Islet precursor cell (in vitro differentiated cells): ENCODE results near the gene TRIM69.
"Not testable (repeated sequence)": the region's sequence is repeated elsewhere in the genome, so short reads cannot be mapped to it uniquely, and the experiment has no call there.

Experiments used
- DNase-seq: peaks from one replicate; pipeline ENCODE4 v3.0.0-alpha.2; 2018

The TRIM69 gene

DNA sequence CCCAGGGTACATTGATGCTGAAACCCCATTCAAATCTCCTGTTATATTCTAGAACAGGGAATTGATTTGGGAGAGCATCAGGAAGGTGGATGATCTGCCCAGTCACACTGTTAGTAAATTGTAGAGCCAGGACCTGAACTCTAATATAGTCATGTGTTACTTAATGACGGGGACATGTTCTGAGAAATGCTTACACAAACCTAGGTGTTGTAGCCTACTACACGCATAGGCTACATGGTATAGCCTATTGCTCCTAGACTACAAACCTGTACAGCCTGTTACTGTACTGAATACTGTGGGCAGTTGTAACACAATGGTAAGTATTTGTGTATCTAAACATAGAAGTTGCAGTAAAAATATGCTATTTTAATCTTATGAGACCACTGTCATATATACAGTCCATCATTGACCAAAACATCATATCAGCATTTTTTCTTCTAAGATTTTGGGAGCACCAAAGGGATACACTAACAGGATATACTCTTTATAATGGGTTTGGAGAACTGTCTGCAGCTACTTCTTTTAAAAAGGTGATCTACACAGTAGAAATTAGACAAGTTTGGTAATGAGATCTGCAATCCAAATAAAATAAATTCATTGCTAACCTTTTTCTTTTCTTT, 19.2 kb upstream of the TRIM69 start:
- no peak for DNase-seq

DNA sequence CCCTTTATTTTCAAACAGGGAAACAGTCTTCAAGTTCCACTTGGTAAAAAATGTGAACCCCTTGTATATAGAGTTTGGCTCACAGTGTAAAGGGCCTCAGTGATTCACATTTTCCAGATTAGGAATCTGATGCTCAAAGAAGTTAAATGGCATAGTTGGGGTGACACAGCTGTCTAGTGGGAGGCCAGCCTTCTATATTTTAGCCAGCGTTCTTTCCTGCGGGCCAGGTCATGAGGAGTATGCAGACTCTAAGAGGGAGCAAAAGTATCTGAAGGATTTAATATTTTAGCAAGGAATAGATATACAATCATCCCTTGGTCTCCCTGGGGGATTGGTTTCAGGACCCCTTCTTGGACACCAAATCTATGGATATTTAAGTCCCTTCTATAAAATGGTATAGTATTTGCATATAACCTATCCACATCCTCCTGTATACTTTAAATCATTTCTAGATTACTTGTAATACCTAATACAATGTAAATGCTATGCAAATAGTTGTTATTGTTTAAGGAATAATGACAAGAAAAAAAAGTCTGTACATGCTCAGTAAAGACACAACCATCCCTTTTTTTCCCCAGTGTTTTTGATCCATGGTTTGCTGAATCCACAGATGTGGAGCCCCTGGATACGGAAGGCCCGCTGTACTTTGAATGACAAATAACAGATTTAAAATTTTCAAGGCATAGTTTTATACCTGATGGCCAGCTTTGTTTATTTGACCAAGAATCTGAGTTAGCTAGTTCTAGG, 18.0 kb upstream of the TRIM69 start:
- no peak for DNase-seq

- no peak for DNase-seq
Observed at GRCh38 chr15:44718927-44719292, 17.4 kb upstream of the TRIM69 start.

- no peak for DNase-seq
Observed at GRCh38 chr15:44719293-44719999, 16.9 kb upstream of the TRIM69 start.

DNA sequence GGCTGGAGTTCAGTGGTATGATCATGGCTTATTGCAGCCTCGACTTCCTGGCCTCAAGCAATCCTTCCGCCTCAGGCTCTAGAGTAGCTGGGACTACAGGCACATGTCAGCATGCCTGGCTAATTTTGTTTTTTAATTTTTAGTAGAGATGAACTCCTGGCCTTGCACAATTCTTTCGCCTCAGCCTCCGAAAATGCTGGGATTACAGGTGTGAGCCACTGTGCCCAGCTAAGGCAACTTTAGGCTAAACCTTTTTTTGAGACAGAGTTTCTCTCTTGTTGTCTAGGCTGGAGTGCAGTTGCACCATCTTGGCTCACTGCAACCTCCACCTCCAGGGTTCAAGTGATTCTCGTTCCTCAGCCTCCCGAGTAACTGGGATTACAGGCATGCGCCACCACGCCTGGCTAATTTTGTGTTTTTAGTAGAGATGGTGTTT, 16.3 kb upstream of the TRIM69 start:
- DNase-seq = not testable (repeated sequence)

DNA sequence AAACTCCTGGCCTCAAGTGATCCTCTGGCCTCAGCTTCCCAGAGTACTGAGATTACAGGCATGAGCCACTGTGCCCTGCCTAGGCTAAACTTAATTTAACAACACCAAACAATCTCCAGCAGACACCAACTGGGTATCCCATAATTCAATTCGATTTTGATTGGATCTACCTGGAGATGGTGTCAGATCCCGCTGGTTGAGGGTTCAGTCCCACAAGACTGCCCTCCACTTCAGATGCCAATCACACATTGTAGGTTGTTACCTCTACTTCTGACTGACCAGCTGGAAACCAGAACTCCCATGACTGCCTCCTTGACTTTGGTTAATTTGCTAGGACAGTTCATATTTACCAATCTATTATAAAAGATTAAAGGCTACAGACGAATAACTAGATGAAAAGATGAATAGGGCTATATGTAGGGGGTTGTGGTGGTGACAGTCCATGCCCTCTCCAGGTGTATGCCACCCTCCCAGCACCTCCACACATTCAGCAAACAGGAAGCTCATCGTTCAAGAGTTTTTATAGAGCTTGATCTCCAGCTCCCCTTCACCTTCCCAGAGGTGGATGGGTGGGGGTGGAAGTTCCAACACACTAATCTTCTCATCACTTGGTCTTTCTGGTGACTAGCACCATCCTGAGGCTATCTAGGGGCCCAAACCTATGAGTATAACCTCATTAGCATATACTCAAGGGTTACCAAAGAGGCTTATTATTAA, 15.7 kb upstream of the TRIM69 start:
- DNase-seq = no peak

DNA sequence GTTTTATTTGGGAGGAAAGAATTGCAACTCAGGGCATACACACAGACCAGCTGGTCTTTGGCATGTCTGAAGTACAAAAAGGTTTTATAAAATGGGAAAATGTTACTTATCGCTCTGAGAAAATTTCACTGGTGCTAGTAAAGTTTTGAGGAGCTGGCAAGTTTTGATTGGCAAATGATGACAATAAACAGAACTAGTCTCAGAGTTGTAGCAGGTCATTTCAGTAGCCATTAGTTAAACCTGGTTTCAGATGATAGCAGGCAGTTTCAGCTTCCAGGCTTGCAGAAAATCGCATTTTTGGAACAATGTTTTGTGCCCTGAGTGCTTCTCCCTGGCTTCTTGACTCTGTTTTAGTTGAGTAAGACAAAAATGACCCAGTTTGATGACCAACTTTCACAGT, 14.3 kb upstream of the TRIM69 start:
- DNase-seq = no peak

DNA sequence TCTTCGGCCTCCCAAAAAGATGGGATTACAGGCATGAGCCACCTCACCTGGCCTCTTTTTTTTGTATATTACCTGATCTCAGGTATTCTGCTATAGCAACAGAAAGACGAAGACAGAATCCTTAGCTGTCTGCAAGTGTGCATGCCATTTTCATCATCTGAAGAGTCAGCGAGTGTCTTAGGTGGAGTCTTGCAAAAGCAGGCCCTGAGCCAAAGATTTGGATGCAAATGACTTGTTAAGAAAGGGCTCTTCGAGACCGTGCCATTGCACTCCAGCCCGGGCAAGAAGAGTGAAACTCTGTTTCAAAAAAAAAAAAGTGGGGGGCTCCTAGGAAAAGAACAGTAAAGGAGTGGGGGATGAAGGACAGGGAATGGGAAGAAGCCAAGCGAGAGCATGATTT, 10.2 kb upstream of the TRIM69 start:
- DNase-seq = no peak

- DNase-seq = peak; percentile 85
Observed at GRCh38 chr15:44726568-44727484, 9.5 kb upstream of the TRIM69 start.

GRCh38 chr15:44727485-44728231, 8.7 kb upstream of the TRIM69 start:
- no peak for DNase-seq

DNA sequence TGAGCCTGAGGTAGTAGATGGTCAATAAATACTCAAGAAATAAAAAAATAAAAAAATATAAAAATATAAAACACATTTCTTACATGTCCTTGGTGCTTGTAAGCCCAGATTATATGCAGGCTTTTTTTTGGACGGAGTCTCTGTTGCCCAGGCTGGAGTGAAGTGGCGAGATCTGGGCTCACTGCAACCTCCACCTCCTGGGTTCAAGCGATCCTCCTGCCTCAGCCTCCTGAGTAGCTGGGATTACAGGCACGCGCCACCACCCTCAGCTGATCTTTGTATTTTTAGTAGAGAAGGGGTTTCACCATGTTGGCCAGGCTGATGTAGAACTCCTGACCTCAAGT, 8.1 kb upstream of the TRIM69 start:
- not testable (repeated sequence) for DNase-seq

GRCh38 chr15:44728576-44729407, 7.5 kb upstream of the TRIM69 start:
- DNase-seq = peak; percentile 98

GRCh38 chr15:44729408-44730127, 6.8 kb upstream of the TRIM69 start:
- DNase-seq = no peak

GRCh38 chr15:44734839-44735481, 1.4 kb upstream of the TRIM69 start:
- no peak for DNase-seq

DNA sequence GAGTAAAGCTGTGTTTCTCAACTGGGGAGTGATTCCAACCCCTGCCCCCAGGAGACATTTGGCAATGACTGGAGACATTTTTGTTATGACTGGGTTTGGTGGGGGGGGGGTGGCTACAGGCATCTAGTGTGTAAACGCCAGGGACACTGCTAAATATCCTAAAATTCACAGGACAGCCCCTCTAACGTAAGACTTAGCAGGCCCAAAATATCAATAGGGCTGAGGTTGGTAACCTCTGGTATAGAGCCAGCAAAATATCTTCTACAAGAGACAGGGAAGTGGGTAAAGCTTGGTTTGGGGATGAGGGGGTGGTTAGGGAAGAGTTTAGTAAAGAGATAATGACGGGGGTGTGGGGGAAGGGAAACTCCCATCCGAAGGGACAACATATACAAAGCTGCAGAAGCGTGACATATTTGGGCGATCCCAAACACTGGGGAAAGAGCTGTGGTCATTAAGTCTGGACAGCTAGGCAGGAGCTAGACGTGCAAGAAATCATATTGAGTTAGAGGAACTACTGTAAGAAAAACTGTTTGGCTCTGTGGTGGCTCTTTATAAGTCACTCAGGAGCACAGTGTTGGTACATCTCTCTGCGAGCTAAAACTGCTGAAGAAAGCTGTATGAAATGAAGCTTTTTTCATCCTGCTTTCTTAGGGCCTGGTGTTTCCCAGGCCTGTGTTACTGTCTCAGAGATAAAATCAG, 697 bp upstream of the TRIM69 start:
- no peak for DNase-seq

DNA sequence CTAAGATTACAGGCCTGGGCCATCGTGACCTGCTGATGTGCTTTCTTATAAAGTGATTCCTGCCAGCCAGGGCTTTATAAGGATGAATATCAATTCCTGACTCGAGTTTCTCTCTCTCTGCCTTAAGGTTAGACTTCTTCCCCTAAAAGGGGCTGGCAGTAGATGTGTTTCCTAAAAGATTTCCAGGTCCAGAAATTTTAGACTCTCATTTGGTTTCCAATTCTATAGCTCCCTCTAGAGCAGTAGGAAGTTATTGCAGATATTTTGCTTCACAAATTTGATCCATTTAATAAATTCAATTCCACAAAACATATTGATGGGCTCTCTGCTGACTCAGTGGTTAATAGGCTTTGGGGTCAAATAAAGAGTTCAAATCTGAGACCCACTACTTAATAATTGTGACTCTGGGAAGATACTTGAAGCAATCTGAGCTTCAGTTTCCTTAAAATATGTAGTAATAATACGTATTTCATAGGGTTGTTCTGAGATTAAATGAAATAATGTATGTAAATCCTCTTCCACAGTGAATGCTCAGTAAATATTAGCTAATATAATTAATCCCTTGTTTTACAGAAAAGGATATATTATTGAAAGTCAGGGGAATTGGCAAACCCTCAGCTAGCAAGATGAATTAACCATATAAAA, 2.1 kb downstream of the TRIM69 start:
- no peak for DNase-seq

- not testable (repeated sequence) for DNase-seq
Observed at GRCh38 chr15:44739222-44739847, 3.0 kb downstream of the TRIM69 start.

DNA sequence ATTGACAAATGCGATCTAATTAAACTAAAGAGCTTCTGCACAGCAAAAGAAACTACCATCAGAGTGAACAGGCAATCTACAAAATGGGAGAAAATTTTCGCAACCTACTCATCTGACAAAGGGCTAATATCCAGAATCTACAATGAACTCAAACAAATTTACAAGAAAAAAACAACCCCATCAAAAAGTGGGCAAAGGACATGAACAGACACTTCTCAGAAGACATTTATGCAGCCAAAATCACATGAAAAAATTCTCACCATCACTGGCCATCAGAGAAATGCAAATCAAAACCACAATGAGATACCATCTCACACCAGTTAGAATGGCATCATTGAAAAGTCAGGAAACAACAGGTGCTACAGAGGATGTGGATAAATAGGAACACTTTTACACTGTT, 7.1 kb downstream of the TRIM69 start:
- not testable (repeated sequence) for DNase-seq
